HG02852 (cell line): Measurements from ENCODE around the gene SLC34A1.

Experiments
- ATAC-seq: cut with Tn5 transposase; IDR thresholded peaks from one replicate; pipeline ENCODE4 v1.9.1; 2021; ENCODE audit warnings: mild to moderate bottlenecking, moderate library complexity; ENCODE audit not compliant: unreplicated experiment

The SLC34A1 gene

GRCh38 chr5:177430140-177430951, 46.1 kb downstream of the SLC34A1 start:
- ATAC-seq: no peak

GRCh38 chr5:177430972-177431316, 46.7 kb downstream of the SLC34A1 start:
- no peak for ATAC-seq

- ATAC-seq: peak; percentile 44
Measured at GRCh38 chr5:177431317-177432142, 47.3 kb downstream of the SLC34A1 start.

- no peak for ATAC-seq
Measured at GRCh38 chr5:177432143-177432838, 48.1 kb downstream of the SLC34A1 start.

GRCh38 chr5:177432839-177433657, 48.8 kb downstream of the SLC34A1 start:
- no peak for ATAC-seq

GRCh38 chr5:177433658-177434217, 49.5 kb downstream of the SLC34A1 start:
- ATAC-seq: no peak

- ATAC-seq: no peak
Measured at GRCh38 chr5:177434437-177434836, 50.2 kb downstream of the SLC34A1 start.

GRCh38 chr5:177434942-177435738, 50.9 kb downstream of the SLC34A1 start:
- no peak for ATAC-seq

GRCh38 chr5:177435847-177436536, 51.8 kb downstream of the SLC34A1 start:
- no peak for ATAC-seq

- ATAC-seq: no peak
Measured at GRCh38 chr5:177437623-177438022, 53.4 kb downstream of the SLC34A1 start.

GRCh38 chr5:177438468-177438867, 54.2 kb downstream of the SLC34A1 start:
- no peak for ATAC-seq

GRCh38 chr5:177439518-177440053, 55.4 kb downstream of the SLC34A1 start:
- ATAC-seq: no peak

GRCh38 chr5:177440211-177440989, 56.2 kb downstream of the SLC34A1 start:
- ATAC-seq: no peak

- no peak for ATAC-seq
Measured at GRCh38 chr5:177440990-177441780, 57.0 kb downstream of the SLC34A1 start.

- no peak for ATAC-seq
Measured at GRCh38 chr5:177442066-177442826, 58.0 kb downstream of the SLC34A1 start.
